H1 (cell line): ENCODE results near the gene SSTR1.

Experiments used
- CTCF ChIP-seq, 3 experiments: IDR thresholded peaks; 1 replicate in 2 of 3; 2 replicates in 1 of 3; pipeline versions ENCODE4 v1.5.1 to v1.6.1; 2011; ENCODE audit warnings: low read length in 3 of 3, mild to moderate bottlenecking in 3 of 3, inconsistent platforms in 2 of 3, low read depth in 1 of 3, moderate library complexity in 1 of 3; ENCODE audit not compliant: insufficient read depth in 1 of 3; ENCODE audit errors: control extremely low read depth in 1 of 3
- FOSL1 ChIP-seq: IDR thresholded peaks from 2 replicates; pipeline ENCODE4 v1.6.1; 2011; ENCODE audit warnings: mild to moderate bottlenecking, low read depth, low read length, moderate library complexity; ENCODE audit not compliant: insufficient read depth
- PHF8 ChIP-seq: fragments of 200-600 bp; sonication (generic); conservative IDR thresholded peaks from 2 replicates; pipeline ENCODE4 v1.7.1; 2012; ENCODE audit warnings: low read depth, mild to moderate bottlenecking, inconsistent platforms, low read length, moderate library complexity
- POLR2A ChIP-seq, 2 experiments: IDR thresholded peaks; 1 replicate in 1 of 2; 2 replicates in 1 of 2; pipeline ENCODE4 v1.6.1; 2011; ENCODE audit warnings: low read depth in 2 of 2, low read length in 2 of 2, mild to moderate bottlenecking in 2 of 2; ENCODE audit errors: control extremely low read depth in 1 of 2
- POLR2AphosphoS5 ChIP-seq: IDR thresholded peaks from 2 replicates; pipeline ENCODE4 v1.6.1; 2011; ENCODE audit warnings: low read depth, low read length
- SP1 ChIP-seq: IDR thresholded peaks from 2 replicates; pipeline ENCODE4 v1.6.1; 2011; ENCODE audit warnings: low read depth, low read length
- YY1 ChIP-seq: IDR thresholded peaks from 2 replicates; pipeline ENCODE4 v1.6.1; 2011; ENCODE audit warnings: low read depth, mild to moderate bottlenecking, low read length

GRCh38 chr14:38211255-38211735, 3.6 kb downstream of the SSTR1 start:
- TF ChIP-seq PHF8: no peak
- no peak for TF ChIP-seq POLR2A (IDR thresholded peaks at IDR 0.05; ENCODE audit: control extremely low read depth in 1 of 2, low read depth in 2 of 2, low read length in 2 of 2)
- no peak for TF ChIP-seq POLR2AphosphoS5
- no peak for TF ChIP-seq SP1
- no peak for TF ChIP-seq YY1
- no peak for TF ChIP-seq FOSL1
- no peak for TF ChIP-seq CTCF (IDR thresholded peaks at IDR 0.05; ENCODE audit: control extremely low read depth in 1 of 3, insufficient read depth in 1 of 3, low read depth in 1 of 3, low read length in 3 of 3)
